OCI-LY7 (cell line): ENCODE measurements around the gene FAM199X. TPM values are rescaled to one million over a fixed set of nuclear protein-coding genes. Genes with fewer than 3 reads are reported as not detected.
A peak's percentile ranks its signal among the peaks of the same experiment; 100 is the strongest.

Experiments used
- BruUV-seq: library from RNA; stranded (reverse); fragments of 400-500 nt; replicated peaks from 2 replicates; lab custom pipeline; 2021; lab: Mats Ljungman, UMichigan
- CTCF ChIA-PET: fragments of 300-600 bp; sonication (Branson Sonifier 250); formaldehyde crosslinking; loops from one replicate; lab custom pipeline; 2022; ENCODE audit warnings: antibody characterized with exemption; ENCODE audit not compliant: unreplicated experiment; lab: Charles Lee
- POLR2A ChIA-PET: fragments of 300-600 bp; sonication (Branson Sonifier 250); formaldehyde crosslinking; loops from one replicate; lab custom pipeline; 2022; ENCODE audit warnings: antibody characterized with exemption; lab: Charles Lee
- DNase-seq: peaks from one replicate; pipeline ENCODE4 v3.0.0-alpha.2; 2015; ENCODE audit warnings: low spot score
- H2AFZ ChIP-seq: fragments of 200-600 bp; sonication (generic), shearing (Covaris generic); 2 replicates; pipeline ENCODE4 v1.6.1; 2014; ENCODE audit warnings: mild to moderate bottlenecking, antibody characterized with exemption, low read length, moderate library complexity
- H3K27ac ChIP-seq: fragments of 200-600 bp; sonication (generic); 2 replicates; pipeline ENCODE4 v1.5.1; 2014; ENCODE audit warnings: mixed run types, low read depth, mild to moderate bottlenecking, moderate library complexity, low read length, inconsistent platforms; ENCODE audit not compliant: poor library complexity, severe bottlenecking
- H3K36me3 ChIP-seq: fragments of 200-600 bp; sonication (generic); 2 replicates; pipeline ENCODE4 v1.6.1; 2014; ENCODE audit warnings: mild to moderate bottlenecking, antibody characterized with exemption, low read length, moderate library complexity, mixed read lengths; ENCODE audit not compliant: insufficient read depth
- H3K4me1 ChIP-seq: fragments of 200-600 bp; sonication (generic); 2 replicates; pipeline ENCODE4 v1.5.1; 2014; ENCODE audit warnings: mild to moderate bottlenecking, low read length; ENCODE audit not compliant: insufficient read depth, poor library complexity, severe bottlenecking
- H3K4me2 ChIP-seq: fragments of 200-600 bp; sonication (generic); 2 replicates; pipeline ENCODE4 v1.6.1; 2014; ENCODE audit warnings: mild to moderate bottlenecking, low read length
- H3K4me3 ChIP-seq: fragments of 200-600 bp; sonication (generic); 2 replicates; pipeline ENCODE4 v1.5.1; 2014; ENCODE audit warnings: mild to moderate bottlenecking, low read depth, low read length; ENCODE audit not compliant: poor library complexity, severe bottlenecking
- H3K79me2 ChIP-seq: fragments of 200-600 bp; sonication (generic); 2 replicates; pipeline ENCODE4 v1.6.1; 2016; ENCODE audit warnings: low read depth, mild to moderate bottlenecking, low read length, moderate library complexity, mixed read lengths; ENCODE audit not compliant: insufficient read depth
- H3K9me2 ChIP-seq: fragments of 200-600 bp; sonication (generic); 2 replicates; pipeline ENCODE4 v1.6.1; 2016; ENCODE audit warnings: mild to moderate bottlenecking, low read length, mixed read lengths; ENCODE audit not compliant: insufficient read depth
- H3K9me3 ChIP-seq: fragments of 200-600 bp; sonication (generic); 2 replicates; pipeline ENCODE4 v1.6.1; 2014; ENCODE audit warnings: mild to moderate bottlenecking, mixed run types, low read length, mixed read lengths
- H4K20me1 ChIP-seq: fragments of 200-600 bp; sonication (generic); 2 replicates; pipeline ENCODE4 v1.6.1; 2014; ENCODE audit warnings: mild to moderate bottlenecking, antibody characterized with exemption, low read length, moderate library complexity, mixed read lengths; ENCODE audit not compliant: insufficient read depth
- EZH2phosphoT487 ChIP-seq: fragments of 200-600 bp; sonication (generic); IDR thresholded peaks from 2 replicates; pipeline ENCODE4 v1.6.1; 2018; ENCODE audit warnings: low read depth, borderline replicate concordance, mild to moderate bottlenecking, mixed run types, antibody characterized with exemption, low read length, moderate library complexity, mixed read lengths
- intact Hi-C: fragments of 100-400 bp; cut with micrococcal nuclease; formaldehyde crosslinking; loops from one replicate; pipeline ENCODE4 v1.10.0; 2022; ENCODE audit not compliant: unreplicated experiment
- total RNA-seq, 2 experiments: library from RNA; depleted of rRNA in 1 of 2; stranded (reverse); fragments of >200 nt in 1 of 2; shearing (Covaris generic) in 1 of 2; gene quantifications; 2 replicates each; pipeline ENCODE4 v1.2.3, GENCODE V29; 2014 to 2022
- TF ChIP-seq, protein P1 (sequence below): fragments of 200-600 bp; sonication (generic); conservative IDR thresholded peaks from 2 replicates; pipeline ENCODE4 v1.5.1; 2014; ENCODE audit warnings: mild to moderate bottlenecking, antibody characterized with exemption, low read length, moderate library complexity, mixed read lengths

The FAM199X gene
- total RNA-seq, 2 experiments from 2014 or later, result 10.6 to 19.2 TPM

DNA sequence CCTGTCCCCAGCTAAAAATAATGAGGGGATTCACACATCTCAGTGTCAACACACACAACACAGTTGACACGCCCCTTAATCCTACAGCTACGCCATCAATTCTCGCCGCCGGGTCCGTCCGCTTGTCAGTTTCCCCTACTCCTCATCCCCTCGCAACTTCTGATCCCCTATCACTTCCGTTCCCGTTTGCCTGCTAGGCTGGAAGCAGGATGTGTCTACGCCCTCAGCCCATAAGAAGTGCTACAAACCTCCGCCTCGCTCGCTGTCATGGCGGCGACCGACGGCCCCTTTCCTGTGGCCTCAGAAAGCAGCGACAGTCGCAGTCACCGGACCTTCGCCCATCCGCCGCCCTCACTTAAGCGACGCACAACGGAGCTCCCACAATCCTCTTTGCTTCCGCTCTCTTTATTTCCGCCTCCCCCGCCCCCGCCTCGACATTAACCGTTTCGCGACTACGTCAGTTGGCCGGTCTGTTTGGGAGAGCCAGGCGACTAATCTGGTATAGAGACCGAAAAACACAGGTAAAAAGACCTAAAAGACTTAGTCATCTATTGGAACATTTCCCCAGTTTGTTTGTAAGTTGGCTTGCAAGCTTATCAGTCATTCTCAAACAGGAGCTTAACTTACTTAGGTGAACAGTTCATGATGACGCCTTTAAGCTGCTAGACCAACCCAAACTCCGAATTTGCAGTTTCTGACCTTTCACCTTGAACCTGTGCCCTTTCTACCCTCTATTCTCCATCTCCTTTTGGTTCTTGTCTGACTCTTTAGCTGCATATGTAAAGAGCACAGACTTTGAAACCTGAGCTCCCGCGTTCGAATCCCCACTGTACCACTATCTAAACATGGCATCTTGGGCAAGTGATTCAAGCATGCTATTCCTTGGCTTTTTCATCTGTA, 9.4 kb upstream of the FAM199X start, which contains the start of gene SLC25A53:
TSS of gene SLC25A53 (minus strand) at position 380 of the 900 bp plus-strand sequence. CDS start 51,752 bp downstream, outside the sequence.
- no peaks in the 10 kb centered on the region for H3K36me3 ChIP-seq
- peak within 1 kb of the TSS; percentile 85; the same call in 1 of the 2 replicates for H2AFZ ChIP-seq
- H4K20me1 ChIP-seq, result no peaks in the 10 kb centered on the region
- no peaks in the 10 kb centered on the region for H3K9me3 ChIP-seq
- H3K4me3 ChIP-seq, result peak within 1 kb of the TSS; percentile 78
- peaks cover 19% of the 10 kb centered on the region; the same call in 1 of the 2 replicates for H3K79me2 ChIP-seq
- peaks cover 6% of the 10 kb centered on the region for H3K4me1 ChIP-seq
- ChIA-PET CTCF (no interaction called here), POLR2A (interaction anchor here (0.6 to 2.8 kb wide), 6 partner anchors 9 to 631 kb away, joined by 3 to 26 read pairs (median 3); partner anchors contain the start of genes FAM199X and ZCCHC18)
- no peaks in the 10 kb centered on the region for H3K9me2 ChIP-seq
- peak within 1 kb of the TSS; percentile 87 for H3K27ac ChIP-seq
- TF ChIP-seq, protein P1, sequence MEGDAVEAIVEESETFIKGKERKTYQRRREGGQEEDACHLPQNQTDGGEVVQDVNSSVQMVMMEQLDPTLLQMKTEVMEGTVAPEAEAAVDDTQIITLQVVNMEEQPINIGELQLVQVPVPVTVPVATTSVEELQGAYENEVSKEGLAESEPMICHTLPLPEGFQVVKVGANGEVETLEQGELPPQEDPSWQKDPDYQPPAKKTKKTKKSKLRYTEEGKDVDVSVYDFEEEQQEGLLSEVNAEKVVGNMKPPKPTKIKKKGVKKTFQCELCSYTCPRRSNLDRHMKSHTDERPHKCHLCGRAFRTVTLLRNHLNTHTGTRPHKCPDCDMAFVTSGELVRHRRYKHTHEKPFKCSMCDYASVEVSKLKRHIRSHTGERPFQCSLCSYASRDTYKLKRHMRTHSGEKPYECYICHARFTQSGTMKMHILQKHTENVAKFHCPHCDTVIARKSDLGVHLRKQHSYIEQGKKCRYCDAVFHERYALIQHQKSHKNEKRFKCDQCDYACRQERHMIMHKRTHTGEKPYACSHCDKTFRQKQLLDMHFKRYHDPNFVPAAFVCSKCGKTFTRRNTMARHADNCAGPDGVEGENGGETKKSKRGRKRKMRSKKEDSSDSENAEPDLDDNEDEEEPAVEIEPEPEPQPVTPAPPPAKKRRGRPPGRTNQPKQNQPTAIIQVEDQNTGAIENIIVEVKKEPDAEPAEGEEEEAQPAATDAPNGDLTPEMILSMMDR, result no peak
- no peak for TF ChIP-seq EZH2phosphoT487
- TSS peak; percentile 96 for BruUV-seq
- H3K4me2 ChIP-seq, result peak within 1 kb of the TSS; percentile 85
- DNase-seq, result peak; percentile 87
- intact Hi-C loops, result loop anchor here (2.0 kb wide), 1 partner anchor 238 kb away; no protein-coding TSS in a partner anchor

DNA sequence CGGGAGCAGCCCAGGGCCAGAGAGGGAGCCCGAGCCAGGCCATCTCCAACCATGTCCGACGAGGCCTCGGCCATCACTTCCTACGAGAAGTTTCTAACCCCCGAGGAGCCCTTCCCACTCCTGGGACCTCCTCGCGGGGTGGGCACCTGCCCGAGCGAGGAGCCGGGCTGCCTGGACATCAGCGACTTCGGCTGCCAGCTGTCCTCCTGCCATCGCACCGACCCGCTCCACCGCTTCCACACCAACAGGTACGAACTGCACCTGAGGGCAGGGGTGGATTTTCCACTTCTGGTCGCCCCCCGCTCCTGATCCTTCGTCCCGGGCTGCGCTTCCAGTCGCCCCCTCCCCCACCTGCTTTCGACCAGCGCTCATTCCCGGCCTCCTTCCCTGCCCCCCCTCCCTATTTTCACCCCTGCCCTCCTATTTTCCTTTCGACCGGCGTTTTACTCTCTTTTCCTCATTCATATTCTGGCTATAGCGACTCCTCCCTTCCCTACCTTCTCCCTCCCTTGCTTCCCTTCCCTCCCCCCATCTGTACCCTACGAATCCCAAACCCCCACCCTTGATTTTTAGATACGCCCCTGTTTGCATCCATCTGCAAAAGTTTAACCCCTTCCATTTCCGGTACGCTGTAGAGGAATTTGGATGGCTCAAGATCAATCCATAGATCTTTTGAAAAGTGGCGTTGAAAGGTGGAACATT, 633 bp downstream of the FAM199X start:
- Histone ChIP-seq H3K4me3 (peak overlapping the region; percentile 94), H3K4me1 (peaks cover 23% of the 10 kb centered on the region), H3K36me3 (peaks cover 4% of the 10 kb centered on the region; the same call in 1 of the 2 replicates), H3K9me3 (no peaks in the 10 kb centered on the region), H3K79me2 (peaks cover 22% of the 10 kb centered on the region), H4K20me1 (no peaks in the 10 kb centered on the region), H3K27ac (peak overlapping the region; percentile 14), H3K4me2 (peak overlapping the region; percentile 71), H3K9me2 (no peaks in the 10 kb centered on the region), H2AFZ (peak overlapping the region; percentile 13; the same call in 1 of the 2 replicates)
- TF ChIP-seq, protein P1, result no peak
- no peak for TF ChIP-seq EZH2phosphoT487
- no peak for DNase-seq
- BruUV-seq, result no TSS peak
- intact Hi-C loops, result loop anchor here (2.0 kb wide), 1 partner anchor 480 kb away; the partner anchor contains the start of gene MORF4L2
- ChIA-PET POLR2A (interaction anchor here (0.6 to 2.2 kb wide), 4 partner anchors 10 to 797 kb away, joined by 3 to 26 read pairs (median 4); partner anchors contain the start of gene SLC25A53), CTCF (no interaction called here)
